Measurements from ENCODE around the gene PSMD2.

PSMD2 gene

GRCh38 chr3:184358124-184358767 is 59.2 kb downstream of the PSMD2 start:
- DNase-seq: no peak
